Caco-2 (cell line): ENCODE results near the gene PAIP2B. TPM values are rescaled to one million over a fixed set of nuclear protein-coding genes. Genes with fewer than 3 reads are reported as not detected.
A peak's percentile ranks its signal among the peaks of the same experiment; 100 is the strongest.

ENCODE experiments used
- BruUV-seq: library from RNA; stranded (reverse); fragments of 400-500 nt; replicated peaks from 2 replicates; lab custom pipeline; 2021; lab: Mats Ljungman, UMichigan
- CTCF ChIA-PET: fragments of 300-600 bp; sonication (Branson Sonifier 250); formaldehyde crosslinking; loops from one replicate; lab custom pipeline; 2022; ENCODE audit warnings: antibody characterized with exemption; lab: Charles Lee
- POLR2A ChIA-PET: fragments of 300-600 bp; sonication (Branson Sonifier 250); formaldehyde crosslinking; loops from one replicate; lab custom pipeline; 2022; ENCODE audit warnings: antibody characterized with exemption; lab: Charles Lee
- DNase-seq, 2 experiments: peaks; one replicate each; pipeline versions ENCODE4 v3.0.0 to v3.0.0-alpha.2; 2020 to 2022
- H3K27me3 ChIP-seq: replicated peaks from 2 replicates; pipeline ENCODE4 v1.6.0; 2011; ENCODE audit warnings: low read length; ENCODE audit not compliant: control insufficient read depth, insufficient read depth
- H3K36me3 ChIP-seq: 2 replicates; pipeline ENCODE4 v1.5.1; 2011; ENCODE audit warnings: low read length; ENCODE audit not compliant: control insufficient read depth, insufficient read depth
- H3K4me1 ChIP-seq: fragments of 250-450 bp; sonication (Bioruptor Pico); 2 replicates; pipeline ENCODE4 v1.5.1; 2020; ENCODE audit warnings: mild to moderate bottlenecking
- H3K4me3 ChIP-seq: 2 replicates; pipeline ENCODE4 v1.5.1; 2011; ENCODE audit warnings: low read depth, mild to moderate bottlenecking, control low read depth, low read length
- H3K9me3 ChIP-seq: fragments of 250-450 bp; sonication (Bioruptor Pico); 2 replicates; pipeline ENCODE4 v1.5.1; 2020; ENCODE audit warnings: mild to moderate bottlenecking, moderate library complexity
- H3K27ac Mint-ChIP-seq: one replicate; pipeline ENCODE4 v1.8.0; 2022; ENCODE audit warnings: mixed read lengths; ENCODE audit not compliant: unreplicated experiment
- H3K27me3 Mint-ChIP-seq: one replicate; pipeline ENCODE4 v1.8.0; 2022; ENCODE audit warnings: mixed read lengths; ENCODE audit not compliant: insufficient read depth, unreplicated experiment
- H3K36me3 Mint-ChIP-seq: one replicate; pipeline ENCODE4 v1.8.0; 2022; ENCODE audit warnings: mild to moderate bottlenecking, mixed read lengths; ENCODE audit not compliant: insufficient read depth, unreplicated experiment
- H3K4me1 Mint-ChIP-seq: one replicate; pipeline ENCODE4 v1.8.0; 2022; ENCODE audit warnings: low read depth, mixed read lengths; ENCODE audit not compliant: unreplicated experiment
- H3K4me3 Mint-ChIP-seq: one replicate; pipeline ENCODE4 v1.8.0; 2022; ENCODE audit warnings: mild to moderate bottlenecking, moderate library complexity, mixed read lengths; ENCODE audit not compliant: unreplicated experiment
- H3K9me3 Mint-ChIP-seq: one replicate; pipeline ENCODE4 v1.8.0; 2022; ENCODE audit warnings: mixed read lengths; ENCODE audit not compliant: unreplicated experiment
- intact Hi-C: fragments of 100-400 bp; cut with micrococcal nuclease; formaldehyde crosslinking; loops from one replicate; pipeline ENCODE4 v1.10.0; 2022; ENCODE audit not compliant: unreplicated experiment
- total RNA-seq: library from RNA; stranded (reverse); gene quantifications from 2 replicates; pipeline ENCODE4 v1.2.3, GENCODE V29; 2022
- TF ChIP-seq, protein P1 (sequence below), 2 experiments: fragments of 200-600 bp in 1 of 2; IDR thresholded peaks; 1 replicate in 1 of 2; 2 replicates in 1 of 2; pipeline versions ENCODE4 v1.5.1 to v1.8.0; 2011 to 2022; ENCODE audit warnings: antibody characterized with exemption in 1 of 2, control low read depth in 1 of 2, inconsistent platforms in 1 of 2, low read depth in 1 of 2, low read length in 1 of 2, mild to moderate bottlenecking in 1 of 2, moderate library complexity in 1 of 2; ENCODE audit not compliant: insufficient read depth in 1 of 2, severe bottlenecking in 1 of 2, unreplicated experiment in 1 of 2

Gene PAIP2B
- total RNA-seq, 1 experiment from 2014 or later = 9.9 TPM

DNA sequence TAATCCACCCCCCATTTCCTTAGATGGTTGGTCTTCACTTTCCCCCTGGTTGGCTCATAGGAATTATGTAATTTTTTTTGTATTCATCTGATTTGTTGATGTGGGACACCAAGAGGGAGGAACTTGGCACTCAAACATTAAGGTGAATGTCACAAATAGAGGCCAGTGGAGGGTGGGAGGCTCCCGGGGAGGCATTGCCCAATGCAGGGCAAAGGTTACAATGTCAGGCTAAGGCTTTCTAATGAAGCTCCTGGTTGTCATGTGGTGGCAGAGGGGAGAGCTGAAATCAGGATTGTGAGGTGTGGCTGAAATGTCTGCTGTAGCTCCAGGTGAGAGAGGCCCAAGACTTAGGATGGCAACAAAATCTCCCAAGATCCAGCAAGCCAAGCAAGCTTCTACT lies 53.8 kb downstream of the PAIP2B start:
- Mint-ChIP-seq H3K27ac (no peak overlapping the region), H3K4me3 (no peak overlapping the region), H3K36me3 (no peaks in the 10 kb centered on the region), H3K27me3 (peaks cover 5% of the 10 kb centered on the region), H3K4me1 (no peaks in the 10 kb centered on the region), H3K9me3 (no peaks in the 10 kb centered on the region)
- POLR2A ChIA-PET = no interaction called here
- CTCF ChIA-PET = interaction anchor here (1.1 kb wide), 1 partner anchor 172 kb away, joined by 3 read pairs; no protein-coding TSS in a partner anchor
- no peaks in the 10 kb centered on the region for H3K9me3 ChIP-seq
- no TSS peak for BruUV-seq
- no peaks in the 10 kb centered on the region; the same call in 1 of the 2 replicates for H3K36me3 ChIP-seq
- TF ChIP-seq, protein P1, sequence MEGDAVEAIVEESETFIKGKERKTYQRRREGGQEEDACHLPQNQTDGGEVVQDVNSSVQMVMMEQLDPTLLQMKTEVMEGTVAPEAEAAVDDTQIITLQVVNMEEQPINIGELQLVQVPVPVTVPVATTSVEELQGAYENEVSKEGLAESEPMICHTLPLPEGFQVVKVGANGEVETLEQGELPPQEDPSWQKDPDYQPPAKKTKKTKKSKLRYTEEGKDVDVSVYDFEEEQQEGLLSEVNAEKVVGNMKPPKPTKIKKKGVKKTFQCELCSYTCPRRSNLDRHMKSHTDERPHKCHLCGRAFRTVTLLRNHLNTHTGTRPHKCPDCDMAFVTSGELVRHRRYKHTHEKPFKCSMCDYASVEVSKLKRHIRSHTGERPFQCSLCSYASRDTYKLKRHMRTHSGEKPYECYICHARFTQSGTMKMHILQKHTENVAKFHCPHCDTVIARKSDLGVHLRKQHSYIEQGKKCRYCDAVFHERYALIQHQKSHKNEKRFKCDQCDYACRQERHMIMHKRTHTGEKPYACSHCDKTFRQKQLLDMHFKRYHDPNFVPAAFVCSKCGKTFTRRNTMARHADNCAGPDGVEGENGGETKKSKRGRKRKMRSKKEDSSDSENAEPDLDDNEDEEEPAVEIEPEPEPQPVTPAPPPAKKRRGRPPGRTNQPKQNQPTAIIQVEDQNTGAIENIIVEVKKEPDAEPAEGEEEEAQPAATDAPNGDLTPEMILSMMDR (IDR thresholded peaks at IDR 0.05; ENCODE audit: insufficient read depth in 1 of 2, low read depth in 1 of 2, low read length in 1 of 2, severe bottlenecking in 1 of 2, unreplicated experiment in 1 of 2) = no peak
- peak in 1 of 2 experiments; percentile 25 for DNase-seq
- no peak overlapping the region for H3K4me3 ChIP-seq
- no peaks in the 10 kb centered on the region; the same call in 1 of the 2 replicates for H3K27me3 ChIP-seq
- intact Hi-C loops = no loop called here
- H3K4me1 ChIP-seq = no peaks in the 10 kb centered on the region

DNA sequence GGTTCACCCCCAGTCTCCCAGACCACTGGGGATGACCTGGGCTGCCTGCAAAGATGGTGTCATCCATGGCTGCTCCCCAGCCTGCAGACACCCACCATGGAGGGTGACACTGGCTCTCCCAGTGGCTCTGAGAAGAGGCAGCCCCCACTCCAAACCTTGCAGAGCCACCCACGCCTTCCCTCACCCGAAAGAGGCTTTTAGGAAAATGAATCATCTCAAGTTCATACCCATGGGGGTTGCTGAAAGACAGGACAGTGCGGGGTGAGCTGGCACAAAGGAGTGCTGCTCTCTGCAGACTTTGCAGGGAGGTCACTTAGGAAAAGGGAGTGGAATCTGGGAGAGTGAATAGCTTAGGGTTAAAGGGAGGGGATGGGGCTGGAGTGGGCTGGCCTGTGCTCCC lies 60.1 kb downstream of the PAIP2B start:
- no peaks in the 10 kb centered on the region for H3K27me3 ChIP-seq
- Mint-ChIP-seq H3K9me3 (no peaks in the 10 kb centered on the region), H3K27me3 (no peaks in the 10 kb centered on the region), H3K4me3 (no peak overlapping the region), H3K4me1 (peaks cover 12% of the 10 kb centered on the region), H3K27ac (no peak overlapping the region), H3K36me3 (no peaks in the 10 kb centered on the region)
- no peaks in the 10 kb centered on the region for H3K4me1 ChIP-seq
- H3K4me3 ChIP-seq = no peak overlapping the region
- no peaks in the 10 kb centered on the region for H3K36me3 ChIP-seq
- no TSS peak for BruUV-seq
- ChIA-PET CTCF (no interaction called here), POLR2A (no interaction called here)
- TF ChIP-seq, protein P1 (IDR thresholded peaks at IDR 0.05; ENCODE audit: insufficient read depth in 1 of 2, low read depth in 1 of 2, low read length in 1 of 2, severe bottlenecking in 1 of 2, unreplicated experiment in 1 of 2) = no peak
- intact Hi-C loops = no loop called here
- H3K9me3 ChIP-seq = no peaks in the 10 kb centered on the region
- no peak for DNase-seq

DNA sequence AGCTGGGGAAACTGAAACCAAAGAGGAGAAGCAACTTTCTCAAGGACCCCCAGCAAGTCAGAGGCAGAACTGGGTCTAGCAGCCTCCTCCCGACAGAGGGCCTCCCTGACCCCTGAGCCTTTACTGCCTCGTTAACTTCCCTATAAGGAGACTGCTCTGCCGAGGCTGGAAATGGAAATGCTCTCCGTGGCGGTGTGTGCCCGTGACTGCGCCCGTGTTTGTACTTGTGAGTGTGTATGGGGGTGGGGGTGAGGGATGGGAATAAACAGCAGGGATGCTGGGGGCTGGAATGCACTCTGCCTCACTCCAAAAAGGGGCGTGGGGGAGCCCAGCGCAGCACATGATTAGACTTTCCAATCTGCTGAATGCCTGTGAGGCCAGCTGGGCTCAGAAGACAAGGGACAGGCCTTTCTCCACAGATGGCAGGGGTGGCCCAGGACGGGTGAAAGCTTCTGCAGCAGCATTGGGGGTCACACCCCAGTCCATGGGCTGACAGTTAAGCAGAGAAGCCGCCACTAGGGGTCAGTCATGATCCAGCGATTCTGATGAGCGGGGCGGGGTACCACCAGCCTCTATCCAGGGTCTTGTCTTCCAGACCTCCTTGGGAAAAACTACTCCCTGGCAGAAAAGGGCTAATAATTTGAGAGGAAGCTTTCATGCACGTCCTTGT lies 69.6 kb downstream of the PAIP2B start:
- intact Hi-C loops = loop anchor here (1.0 kb wide), 4 partner anchors 34 to 353 kb away; no protein-coding TSS in a partner anchor
- DNase-seq = peak; percentile 62 to 77
- Histone ChIP-seq H3K9me3 (no peaks in the 10 kb centered on the region), H3K4me1 (peaks cover 10% of the 10 kb centered on the region; the same call in 1 of the 2 replicates), H3K36me3 (no peaks in the 10 kb centered on the region), H3K4me3 (no peak overlapping the region), H3K27me3 (no peaks in the 10 kb centered on the region)
- CTCF ChIA-PET = interaction anchor here (1.1 to 1.5 kb wide), 3 partner anchors 34 to 134 kb away, joined by 3 to 4 read pairs (median 3); no protein-coding TSS in a partner anchor
- Mint-ChIP-seq H3K9me3 (no peaks in the 10 kb centered on the region), H3K4me1 (peaks cover 15% of the 10 kb centered on the region), H3K4me3 (no peak overlapping the region), H3K27me3 (peaks cover 3% of the 10 kb centered on the region), H3K27ac (no peak overlapping the region), H3K36me3 (no peaks in the 10 kb centered on the region)
- no TSS peak for BruUV-seq
- POLR2A ChIA-PET = no interaction called here
- TF ChIP-seq, protein P1 (IDR thresholded peaks at IDR 0.05; ENCODE audit: insufficient read depth in 1 of 2, low read depth in 1 of 2, low read length in 1 of 2, severe bottlenecking in 1 of 2, unreplicated experiment in 1 of 2) = peak; percentile 77 to 80
